GM12878 (cell line): ENCODE measurements around the gene MAML3. TPM values are rescaled to one million over a fixed set of nuclear protein-coding genes. Genes with fewer than 3 reads are reported as not detected.

Experiments used
- ATAC-seq: fragments of 200-7000 bp; cut with Tn5 transposase; 3 replicates; pipeline ENCODE4 v1.9.1; 2020; ENCODE audit warnings: mild to moderate bottlenecking, moderate library complexity
- BruUV-seq: library from RNA; stranded (reverse); fragments of 400-500 nt; replicated peaks from 2 replicates; lab custom pipeline; 2021; lab: Mats Ljungman, UMichigan
- CTCF ChIA-PET: fragments of 300-600 bp; sonication (Branson Sonifier 250); formaldehyde crosslinking; extraction: SDS; loops from one replicate; lab custom pipeline; 2021; ENCODE audit warnings: inconsistent platforms; lab: Yijun Ruan, JAX
- POLR2A ChIA-PET: fragments of 350-600 bp; formaldehyde crosslinking; extraction: SDS; loops from one replicate; lab custom pipeline; 2021; ENCODE audit warnings: inconsistent platforms; lab: Charles Lee
- RAD21 ChIA-PET: fragments of 300-600 bp; sonication (Branson Sonifier 250); formaldehyde crosslinking; loops from one replicate; lab custom pipeline; 2023; ENCODE audit warnings: antibody characterized with exemption; ENCODE audit not compliant: unreplicated experiment; lab: Charles Lee
- SMC1A ChIA-PET: fragments of 300-600 bp; sonication (Branson Sonifier 250); formaldehyde crosslinking; loops from one replicate; lab custom pipeline; 2023; ENCODE audit not compliant: unreplicated experiment, uncharacterized antibody; lab: Charles Lee
- DNase-seq: peaks from one replicate; pipeline ENCODE4 v3.0.0-alpha.2; 2011; ENCODE audit warnings: low read depth, low spot score
- FAIRE-seq: peaks from 3 replicates; lab custom pipeline; 2011; peaks lifted over from hg19 to GRCh38; lab: Jason Lieb, UNC
- H2AFZ ChIP-seq: 2 replicates; pipeline ENCODE4 v1.6.0; 2011; ENCODE audit warnings: low read depth, low read length, control low read depth; ENCODE audit not compliant: control insufficient read depth
- H3K27ac ChIP-seq: 2 replicates; pipeline ENCODE4 v1.5.1; 2011; ENCODE audit warnings: control low read depth; ENCODE audit not compliant: control insufficient read depth, insufficient read depth
- H3K27me3 ChIP-seq, 2 experiments: replicated peaks in 1 of 2; 2 replicates each; pipeline versions ENCODE4 v1.6.0 to v1.6.1; 2011; ENCODE audit warnings: low read length in 1 of 2; ENCODE audit not compliant: control insufficient read depth in 2 of 2, insufficient read depth in 2 of 2
- H3K36me3 ChIP-seq, 2 experiments: 2 replicates each; pipeline ENCODE4 v1.5.1; 2011; ENCODE audit warnings: low read length in 1 of 2; ENCODE audit not compliant: control insufficient read depth in 2 of 2, insufficient read depth in 2 of 2
- H3K4me1 ChIP-seq: 2 replicates; pipeline ENCODE4 v1.6.1; 2011; ENCODE audit warnings: mild to moderate bottlenecking, low read length, moderate library complexity, mixed read lengths; ENCODE audit not compliant: control insufficient read depth, insufficient read depth
- H3K4me2 ChIP-seq: 2 replicates; pipeline ENCODE4 v1.6.0; 2011; ENCODE audit warnings: control low read depth; ENCODE audit not compliant: control insufficient read depth, insufficient read depth
- H3K4me3 ChIP-seq: fragments of 200-600 bp; sonication (generic); 2 replicates; pipeline ENCODE4 v1.5.1; 2016
- H3K79me2 ChIP-seq: 2 replicates; pipeline ENCODE4 v1.6.0; 2011; ENCODE audit warnings: low read length; ENCODE audit not compliant: control insufficient read depth, insufficient read depth
- H3K9ac ChIP-seq: 2 replicates; pipeline ENCODE4 v1.8.0; 2011; ENCODE audit warnings: low read length, control low read depth, mixed read lengths; ENCODE audit not compliant: control insufficient read depth, insufficient read depth
- H3K9me3 ChIP-seq: replicated peaks from 3 replicates; pipeline ENCODE4 v1.5.1; 2011; ENCODE audit warnings: mild to moderate bottlenecking, low read length; ENCODE audit not compliant: control insufficient read depth, insufficient read depth
- H4K20me1 ChIP-seq: 2 replicates; pipeline ENCODE4 v1.6.0; 2011; ENCODE audit not compliant: control insufficient read depth, insufficient read depth
- BRCA1 ChIP-seq: IDR thresholded peaks from 2 replicates; pipeline ENCODE4 v1.6.1; 2011; ENCODE audit warnings: low read depth, low read length, improper control_type of control experiment
- CBX3 ChIP-seq: fragments of 200-600 bp; sonication (generic); IDR thresholded peaks from 2 replicates; pipeline ENCODE4 v1.6.1; 2016; ENCODE audit warnings: low read depth, borderline replicate concordance
- FOXK2 ChIP-seq: fragments of 450-650 bp; IDR thresholded peaks from 2 replicates; pipeline ENCODE4 v1.6.1; 2017; ENCODE audit warnings: mild to moderate bottlenecking, moderate library complexity
- NBN ChIP-seq: fragments of 450-650 bp; IDR thresholded peaks from 2 replicates; pipeline ENCODE4 v1.6.1; 2016
- PAX5 ChIP-seq: IDR thresholded peaks from 2 replicates; pipeline ENCODE4 v1.6.1; 2011; ENCODE audit warnings: low read depth, low read length, borderline replicate concordance
- POLR2AphosphoS2 ChIP-seq: IDR thresholded peaks from 2 replicates; pipeline ENCODE4 v1.6.1; 2011; ENCODE audit warnings: low read depth, mild to moderate bottlenecking, low read length, improper control_type of control experiment, moderate library complexity
- RAD51 ChIP-seq: fragments of 450-650 bp; IDR thresholded peaks from 2 replicates; pipeline ENCODE4 v1.6.1; 2016; ENCODE audit warnings: moderate library complexity, mild to moderate bottlenecking, inconsistent platforms
- RBBP5 ChIP-seq: fragments of 200-600 bp; sonication (generic); conservative IDR thresholded peaks from 2 replicates; pipeline ENCODE4 v1.6.1; 2016
- RELA ChIP-seq: fragments of 450-650 bp; IDR thresholded peaks from 2 replicates; pipeline ENCODE4 v1.8.0; 2014; ENCODE audit warnings: borderline replicate concordance; ENCODE audit not compliant: partially characterized antibody
- SIX5 ChIP-seq: IDR thresholded peaks from 2 replicates; pipeline ENCODE4 v1.6.1; 2011; ENCODE audit warnings: mild to moderate bottlenecking, low read depth, low read length, moderate library complexity; ENCODE audit not compliant: severe bottlenecking
- TCF7 ChIP-seq: IDR thresholded peaks from 2 replicates; pipeline ENCODE4 v1.6.1; 2014; ENCODE audit warnings: antibody characterized with exemption, borderline replicate concordance
- ZNF217 ChIP-seq: fragments of 450-650 bp; IDR thresholded peaks from 2 replicates; pipeline ENCODE4 v1.6.1; 2017; ENCODE audit warnings: antibody characterized with exemption, mild to moderate bottlenecking
- WGBS: methylation state at CpG from one replicate; pipeline ENCODE4 v1.1.6; 2016; ENCODE audit warnings: low lambda C conversion rate; ENCODE audit not compliant: insufficient replicate concordance, insufficient coverage; ENCODE audit errors: missing lambda C conversion rate; 5-methylcytosine and 5-hydroxymethylcytosine counted together
- in situ Hi-C: fragments of 300-500 bp; cut with MboI; formaldehyde crosslinking; loops from 9 replicates; pipeline ENCODE4 v1.14.3; 2018; ENCODE audit warnings: mixed read lengths
- intact Hi-C: fragments of 100-400 bp; cut with micrococcal nuclease; formaldehyde crosslinking; loops from one replicate; pipeline ENCODE4 v1.14.2; 2022; ENCODE audit not compliant: unreplicated experiment
- polyA plus RNA-seq, 11 experiments: library from polyadenylated mRNA; depleted of rRNA in 4 of 11; unstranded in 6 of 11; stranded (reverse) in 5 of 11; fragments of >200 nt; fragmentation: Nextera tagmentation in 4 of 11; fragmentation: Illumina TruSeq in 1 of 11; extraction: Ambion mirVana in 4 of 11; extraction: Trizol in 1 of 11; gene quantifications; 1 replicate in 1 of 11; 2 replicates in 10 of 11; pipeline versions ENCODE4 v1.2.1 to v1.2.3, GENCODE V29; 2011 to 2016; ENCODE audit warnings: inconsistent platforms in 2 of 11, missing spikeins in 2 of 11, low read depth in 1 of 11
- total RNA-seq, 4 experiments: library from RNA; depleted of rRNA in 3 of 4; stranded (reverse); fragments of >200 nt in 3 of 4; fragmentation: Illumina TruSeq in 1 of 4; extraction: Trizol in 1 of 4; gene quantifications; 2 replicates each; pipeline versions ENCODE4 v1.2.1 to v1.2.3, GENCODE V29; 2013 to 2021
- TF ChIP-seq, protein P1 (sequence below): IDR thresholded peaks from 2 replicates; pipeline ENCODE4 v1.6.1; 2011; ENCODE audit warnings: borderline replicate concordance, low read depth, mild to moderate bottlenecking, moderate library complexity, low read length; ENCODE audit not compliant: insufficient read depth, poor library complexity, severe bottlenecking
- TF ChIP-seq, protein P2 (sequence below): fragments of 150-350 bp; IDR thresholded peaks from 2 replicates; pipeline ENCODE4 v1.6.1; 2014; ENCODE audit warnings: mild to moderate bottlenecking, low read depth, low read length
- TF ChIP-seq, protein P3 (sequence below): IDR thresholded peaks from 2 replicates; pipeline ENCODE4 v1.6.1; 2011; ENCODE audit warnings: low read depth, mild to moderate bottlenecking, low read length, moderate library complexity, borderline replicate concordance; ENCODE audit errors: extremely low read depth
- TF ChIP-seq, protein P4 (sequence below): fragments of 450-650 bp; IDR thresholded peaks from 2 replicates; pipeline ENCODE4 v1.6.1; 2016; ENCODE audit warnings: mild to moderate bottlenecking
- TF ChIP-seq, protein P5 (sequence below): fragments of 450-650 bp; IDR thresholded peaks from 2 replicates; pipeline ENCODE4 v1.6.1; 2017; ENCODE audit warnings: borderline replicate concordance
- TF ChIP-seq, protein P6 (sequence below): fragments of 450-650 bp; IDR thresholded peaks from 2 replicates; pipeline ENCODE4 v1.6.1; 2016; ENCODE audit warnings: mild to moderate bottlenecking

MAML3 gene
- total and polyA plus RNA-seq, 10 of the 15 experiments (the other 5 are each of a cell fraction or from before 2014, with no cell fraction given), result under 0.01 to 0.53 (median 0.06) TPM; not detected in 2

DNA sequence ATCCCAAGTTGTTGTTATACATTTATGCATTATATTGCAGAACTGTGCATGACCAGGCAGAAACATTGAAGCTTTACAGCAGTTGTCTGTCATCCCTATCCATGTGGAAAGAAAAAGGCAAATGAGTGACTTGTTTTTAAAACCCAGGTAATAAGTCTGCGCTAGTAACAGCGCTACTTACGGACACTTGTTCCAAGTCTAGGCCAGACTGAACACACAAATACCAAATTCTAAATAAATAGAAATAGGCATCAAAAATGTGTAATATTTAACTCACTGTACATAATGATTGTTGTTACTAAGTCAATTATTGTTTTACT is 548 bp upstream of the MAML3 start:
- intact Hi-C loops (no loop called here), in situ Hi-C loops (no loop called here)
- H3K27me3 ChIP-seq, result peaks cover 10 to 29% of the 10 kb centered on the region in 2 experiments
- ATAC-seq (no peak), DNase-seq (no peak), FAIRE-seq (no peak)
- peak overlapping the region; percentile 87 for H3K4me2 ChIP-seq
- peak overlapping the region; percentile 42; the same call in 1 of the 2 replicates for H3K4me3 ChIP-seq
- ChIA-PET CTCF (no interaction called here), POLR2A (no interaction called here), RAD21 (no interaction called here), SMC1A (interaction anchor here (0.5 kb wide), 1 partner anchor 130 kb away, joined by 3 read pairs; no protein-coding TSS in a partner anchor)
- no peak overlapping the region for H3K9ac ChIP-seq
- H3K79me2 ChIP-seq, result no peaks in the 10 kb centered on the region
- no peaks in the 10 kb centered on the region; the same call in 1 of the 2 replicates for H4K20me1 ChIP-seq
- H3K27ac ChIP-seq, result no peak overlapping the region
- WGBS, result 3% methylated on average over 3 of the region's 3 CpGs
- peaks cover 14% of the 10 kb centered on the region for H3K4me1 ChIP-seq
- no peak overlapping the region for H2AFZ ChIP-seq
- BruUV-seq, result no TSS peak
- H3K36me3 ChIP-seq, result no peaks in the 10 kb centered on the region
- no peaks in the 10 kb centered on the region for H3K9me3 ChIP-seq
- TF ChIP-seq TCF7 (no peak), RBBP5 (no peak), ZNF217 (no peak), CBX3 (no peak), BRCA1 (no peak), RELA (no peak), RAD51 (no peak), SIX5 (no peak), NBN (no peak), PAX5 (no peak), POLR2AphosphoS2 (no peak), FOXK2 (no peak)
- TF ChIP-seq, protein P1, sequence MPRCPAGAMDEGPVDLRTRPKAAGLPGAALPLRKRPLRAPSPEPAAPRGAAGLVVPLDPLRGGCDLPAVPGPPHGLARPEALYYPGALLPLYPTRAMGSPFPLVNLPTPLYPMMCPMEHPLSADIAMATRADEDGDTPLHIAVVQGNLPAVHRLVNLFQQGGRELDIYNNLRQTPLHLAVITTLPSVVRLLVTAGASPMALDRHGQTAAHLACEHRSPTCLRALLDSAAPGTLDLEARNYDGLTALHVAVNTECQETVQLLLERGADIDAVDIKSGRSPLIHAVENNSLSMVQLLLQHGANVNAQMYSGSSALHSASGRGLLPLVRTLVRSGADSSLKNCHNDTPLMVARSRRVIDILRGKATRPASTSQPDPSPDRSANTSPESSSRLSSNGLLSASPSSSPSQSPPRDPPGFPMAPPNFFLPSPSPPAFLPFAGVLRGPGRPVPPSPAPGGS, result no peak
- TF ChIP-seq, protein P2, sequence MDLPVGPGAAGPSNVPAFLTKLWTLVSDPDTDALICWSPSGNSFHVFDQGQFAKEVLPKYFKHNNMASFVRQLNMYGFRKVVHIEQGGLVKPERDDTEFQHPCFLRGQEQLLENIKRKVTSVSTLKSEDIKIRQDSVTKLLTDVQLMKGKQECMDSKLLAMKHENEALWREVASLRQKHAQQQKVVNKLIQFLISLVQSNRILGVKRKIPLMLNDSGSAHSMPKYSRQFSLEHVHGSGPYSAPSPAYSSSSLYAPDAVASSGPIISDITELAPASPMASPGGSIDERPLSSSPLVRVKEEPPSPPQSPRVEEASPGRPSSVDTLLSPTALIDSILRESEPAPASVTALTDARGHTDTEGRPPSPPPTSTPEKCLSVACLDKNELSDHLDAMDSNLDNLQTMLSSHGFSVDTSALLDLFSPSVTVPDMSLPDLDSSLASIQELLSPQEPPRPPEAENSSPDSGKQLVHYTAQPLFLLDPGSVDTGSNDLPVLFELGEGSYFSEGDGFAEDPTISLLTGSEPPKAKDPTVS, result no peak
- TF ChIP-seq, protein P3, sequence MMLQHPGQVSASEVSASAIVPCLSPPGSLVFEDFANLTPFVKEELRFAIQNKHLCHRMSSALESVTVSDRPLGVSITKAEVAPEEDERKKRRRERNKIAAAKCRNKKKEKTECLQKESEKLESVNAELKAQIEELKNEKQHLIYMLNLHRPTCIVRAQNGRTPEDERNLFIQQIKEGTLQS, result no peak
- TF ChIP-seq, protein P4, sequence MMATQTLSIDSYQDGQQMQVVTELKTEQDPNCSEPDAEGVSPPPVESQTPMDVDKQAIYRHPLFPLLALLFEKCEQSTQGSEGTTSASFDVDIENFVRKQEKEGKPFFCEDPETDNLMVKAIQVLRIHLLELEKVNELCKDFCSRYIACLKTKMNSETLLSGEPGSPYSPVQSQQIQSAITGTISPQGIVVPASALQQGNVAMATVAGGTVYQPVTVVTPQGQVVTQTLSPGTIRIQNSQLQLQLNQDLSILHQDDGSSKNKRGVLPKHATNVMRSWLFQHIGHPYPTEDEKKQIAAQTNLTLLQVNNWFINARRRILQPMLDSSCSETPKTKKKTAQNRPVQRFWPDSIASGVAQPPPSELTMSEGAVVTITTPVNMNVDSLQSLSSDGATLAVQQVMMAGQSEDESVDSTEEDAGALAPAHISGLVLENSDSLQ, result no peak
- TF ChIP-seq, protein P5, sequence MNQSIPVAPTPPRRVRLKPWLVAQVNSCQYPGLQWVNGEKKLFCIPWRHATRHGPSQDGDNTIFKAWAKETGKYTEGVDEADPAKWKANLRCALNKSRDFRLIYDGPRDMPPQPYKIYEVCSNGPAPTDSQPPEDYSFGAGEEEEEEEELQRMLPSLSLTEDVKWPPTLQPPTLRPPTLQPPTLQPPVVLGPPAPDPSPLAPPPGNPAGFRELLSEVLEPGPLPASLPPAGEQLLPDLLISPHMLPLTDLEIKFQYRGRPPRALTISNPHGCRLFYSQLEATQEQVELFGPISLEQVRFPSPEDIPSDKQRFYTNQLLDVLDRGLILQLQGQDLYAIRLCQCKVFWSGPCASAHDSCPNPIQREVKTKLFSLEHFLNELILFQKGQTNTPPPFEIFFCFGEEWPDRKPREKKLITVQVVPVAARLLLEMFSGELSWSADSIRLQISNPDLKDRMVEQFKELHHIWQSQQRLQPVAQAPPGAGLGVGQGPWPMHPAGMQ, result no peak
- TF ChIP-seq, protein P6, sequence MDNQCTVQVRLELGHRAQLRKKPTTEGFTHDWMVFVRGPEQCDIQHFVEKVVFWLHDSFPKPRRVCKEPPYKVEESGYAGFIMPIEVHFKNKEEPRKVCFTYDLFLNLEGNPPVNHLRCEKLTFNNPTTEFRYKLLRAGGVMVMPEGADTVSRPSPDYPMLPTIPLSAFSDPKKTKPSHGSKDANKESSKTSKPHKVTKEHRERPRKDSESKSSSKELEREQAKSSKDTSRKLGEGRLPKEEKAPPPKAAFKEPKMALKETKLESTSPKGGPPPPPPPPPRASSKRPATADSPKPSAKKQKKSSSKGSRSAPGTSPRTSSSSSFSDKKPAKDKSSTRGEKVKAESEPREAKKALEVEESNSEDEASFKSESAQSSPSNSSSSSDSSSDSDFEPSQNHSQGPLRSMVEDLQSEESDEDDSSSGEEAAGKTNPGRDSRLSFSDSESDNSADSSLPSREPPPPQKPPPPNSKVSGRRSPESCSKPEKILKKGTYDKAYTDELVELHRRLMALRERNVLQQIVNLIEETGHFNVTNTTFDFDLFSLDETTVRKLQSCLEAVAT, result no peak
